ENCODE data around the gene PARP1. TPM values are rescaled to one million over a fixed set of nuclear protein-coding genes. Genes with fewer than 3 reads are reported as not detected.

Gene PARP1
- total and polyA plus RNA-seq, 2 donors (not counting 1 experiment from before 2014, with no cell fraction given), result 118 to 180 TPM

DNA sequence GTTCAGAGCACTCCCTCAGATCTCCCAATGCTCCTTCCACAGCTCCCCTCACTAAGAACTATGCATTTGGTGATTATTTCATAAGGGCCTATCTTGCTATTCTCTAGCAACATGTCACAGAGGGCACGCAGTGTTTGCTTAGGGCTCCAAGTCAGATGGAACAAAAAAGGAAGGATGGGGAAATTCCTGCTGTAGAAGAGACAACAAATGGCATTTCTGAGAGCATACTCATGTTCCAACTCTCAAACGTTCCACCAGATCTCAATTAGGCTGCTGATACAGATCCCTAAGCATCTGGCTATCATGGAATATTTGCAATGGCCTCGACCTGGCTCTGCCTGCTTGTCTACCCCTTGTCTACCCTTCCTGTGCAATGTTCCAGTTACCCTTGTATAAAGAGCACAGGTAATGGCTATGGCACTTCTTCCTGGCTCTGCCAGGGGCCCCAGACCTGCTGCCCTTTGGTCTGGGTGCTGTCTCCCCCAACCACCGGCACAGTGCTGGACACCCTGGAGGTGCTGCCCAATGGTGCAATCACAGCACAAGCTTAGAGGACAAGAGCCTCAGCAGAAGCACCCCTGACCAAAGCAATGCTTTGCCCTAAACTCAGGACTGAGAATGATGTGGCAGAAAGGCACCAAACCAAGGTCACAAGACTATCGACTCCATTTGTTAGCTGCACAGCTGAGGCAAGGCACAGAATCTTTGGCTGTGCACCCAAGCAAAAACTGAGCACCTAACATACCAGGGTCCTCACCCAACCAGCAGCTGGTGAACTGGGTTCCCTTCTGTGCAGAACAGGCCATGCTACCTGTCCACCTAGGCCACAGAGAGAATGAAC is 3.6 kb downstream of the PARP1 start:
- POLR2A ChIA-PET, result no interaction called here
- no peak for DNase-seq
- Histone ChIP-seq H3K4me1 (ENCODE audit: control insufficient read depth in 2 of 2, insufficient read depth in 2 of 2, low read length in 2 of 2) (peaks cover 58% of the 10 kb centered on the region in 2 donors), H3K79me2 (ENCODE audit: control insufficient read depth, insufficient read depth, low read length) (peaks cover 79% of the 10 kb centered on the region), H3K4me2 (replicated peaks; ENCODE audit: low read depth, low read length, poor library complexity, severe bottlenecking) (peak overlapping the region; percentile 75), H3K4me3 (ENCODE audit: control extremely low read depth in 1 of 5, extremely low read depth in 1 of 5, insufficient read depth in 1 of 5, low read depth in 2 of 5, low read length in 4 of 5) (peak overlapping the region; percentile 1 to 83 (median 21)), H2AFZ (ENCODE audit: insufficient read depth, low read depth, low read length, poor library complexity, severe bottlenecking) (no peak overlapping the region), H3K27ac (ENCODE audit: low read length in 2 of 2) (peak overlapping the region; percentile 78 to 88), H3K36me3 (replicated peaks in 1 of 2; ENCODE audit: control extremely low read depth in 1 of 2, control insufficient read depth in 1 of 2, extremely low read depth in 1 of 2, insufficient read depth in 2 of 2, low read length in 1 of 2) (peaks cover 1 to 38% of the 10 kb centered on the region in 2 experiments), H4K20me1 (ENCODE audit: control insufficient read depth, insufficient read depth, low read length, poor library complexity, severe bottlenecking) (peaks cover 72% of the 10 kb centered on the region), H3K27me3 (replicated peaks in 1 of 4; ENCODE audit: control extremely low read depth in 1 of 4, control insufficient read depth in 3 of 4, insufficient read depth in 4 of 4, low read length in 3 of 4) (no peaks in the 10 kb centered on the region), H3K9me3 (ENCODE audit: control extremely low read depth in 1 of 3, control insufficient read depth in 2 of 3, insufficient read depth in 1 of 3, low read length in 2 of 3) (peaks cover 0 to 6% (median 0%) of the 10 kb centered on the region in 3 donors), H3K9ac (ENCODE audit: low read length) (peak overlapping the region; percentile 83)
- Mint-ChIP-seq H3K27ac (peak overlapping the region; percentile 91), H3K4me3 (peak overlapping the region; percentile 91), H3K9me3 (ENCODE audit: insufficient read depth) (no peaks in the 10 kb centered on the region), H3K27me3 (no peaks in the 10 kb centered on the region), H3K4me1 (peaks cover 73% of the 10 kb centered on the region)
- CTCF ChIA-PET, result interaction anchor here (0.7 to 1.4 kb wide), 5 partner anchors 21 to 930 kb away, joined by 3 to 5 read pairs (median 4); no protein-coding TSS in a partner anchor
- WGBS (ENCODE audit: insufficient coverage), result 54% methylated on average over 4 of the region's 5 CpGs
- intact Hi-C loops (cut with micrococcal nuclease), result no loop called here
- TF ChIP-seq, protein P1, sequence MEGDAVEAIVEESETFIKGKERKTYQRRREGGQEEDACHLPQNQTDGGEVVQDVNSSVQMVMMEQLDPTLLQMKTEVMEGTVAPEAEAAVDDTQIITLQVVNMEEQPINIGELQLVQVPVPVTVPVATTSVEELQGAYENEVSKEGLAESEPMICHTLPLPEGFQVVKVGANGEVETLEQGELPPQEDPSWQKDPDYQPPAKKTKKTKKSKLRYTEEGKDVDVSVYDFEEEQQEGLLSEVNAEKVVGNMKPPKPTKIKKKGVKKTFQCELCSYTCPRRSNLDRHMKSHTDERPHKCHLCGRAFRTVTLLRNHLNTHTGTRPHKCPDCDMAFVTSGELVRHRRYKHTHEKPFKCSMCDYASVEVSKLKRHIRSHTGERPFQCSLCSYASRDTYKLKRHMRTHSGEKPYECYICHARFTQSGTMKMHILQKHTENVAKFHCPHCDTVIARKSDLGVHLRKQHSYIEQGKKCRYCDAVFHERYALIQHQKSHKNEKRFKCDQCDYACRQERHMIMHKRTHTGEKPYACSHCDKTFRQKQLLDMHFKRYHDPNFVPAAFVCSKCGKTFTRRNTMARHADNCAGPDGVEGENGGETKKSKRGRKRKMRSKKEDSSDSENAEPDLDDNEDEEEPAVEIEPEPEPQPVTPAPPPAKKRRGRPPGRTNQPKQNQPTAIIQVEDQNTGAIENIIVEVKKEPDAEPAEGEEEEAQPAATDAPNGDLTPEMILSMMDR (IDR thresholded peaks at IDR 0.05), result no peak
- TF ChIP-seq EZH2 (IDR thresholded peaks at IDR 0.05; ENCODE audit: borderline replicate concordance, insufficient read depth, low read depth, low read length, poor library complexity, severe bottlenecking), result no peak
- no peak for ATAC-seq (ENCODE audit: low read depth)
